ENCODE measurements around the gene KREMEN2.
"Not testable (repeated sequence)": the region's sequence is repeated elsewhere in the genome, so short reads cannot be mapped to it uniquely, and the experiment has no call there.

Gene KREMEN2

DNA sequence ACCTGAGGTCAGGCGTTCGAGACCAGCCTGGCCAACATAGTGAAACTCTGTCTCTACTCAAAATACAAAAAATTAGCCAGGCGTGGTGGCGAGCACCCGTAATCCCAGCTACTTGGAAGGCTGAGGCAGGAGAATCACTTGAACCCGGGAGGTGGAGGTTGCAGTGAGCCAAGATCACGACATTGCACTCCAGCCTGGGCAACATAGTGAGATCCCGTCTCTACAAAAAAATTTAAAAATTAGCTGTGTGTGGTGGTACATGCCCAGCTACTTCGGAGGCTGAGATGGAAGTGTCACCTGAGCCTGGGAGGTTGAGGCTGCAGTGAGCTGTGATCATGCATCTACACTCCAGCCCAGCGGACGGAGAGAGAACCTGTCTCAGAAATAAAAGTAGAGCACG, 20.4 kb upstream of the KREMEN2 start:
- DNase-seq: not testable (repeated sequence)

DNA sequence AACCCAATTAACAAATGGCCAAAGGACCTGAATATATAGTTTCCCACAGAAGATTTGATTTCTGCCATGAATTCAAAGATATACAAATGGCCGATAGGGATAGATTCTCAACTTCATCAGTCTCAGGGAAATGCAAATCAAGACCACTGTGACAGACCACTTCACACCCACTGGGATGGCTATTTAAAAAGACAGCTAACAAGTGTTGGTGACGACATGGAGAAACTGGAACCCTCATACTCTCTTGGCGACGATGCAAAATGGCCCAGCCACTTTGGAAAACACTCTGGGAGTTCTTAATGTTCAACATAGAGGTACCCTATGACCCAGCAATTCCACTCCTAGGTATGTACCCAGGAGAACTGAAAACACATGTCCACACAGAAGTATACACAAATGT, 17.4 kb upstream of the KREMEN2 start:
- no peak for DNase-seq

DNA sequence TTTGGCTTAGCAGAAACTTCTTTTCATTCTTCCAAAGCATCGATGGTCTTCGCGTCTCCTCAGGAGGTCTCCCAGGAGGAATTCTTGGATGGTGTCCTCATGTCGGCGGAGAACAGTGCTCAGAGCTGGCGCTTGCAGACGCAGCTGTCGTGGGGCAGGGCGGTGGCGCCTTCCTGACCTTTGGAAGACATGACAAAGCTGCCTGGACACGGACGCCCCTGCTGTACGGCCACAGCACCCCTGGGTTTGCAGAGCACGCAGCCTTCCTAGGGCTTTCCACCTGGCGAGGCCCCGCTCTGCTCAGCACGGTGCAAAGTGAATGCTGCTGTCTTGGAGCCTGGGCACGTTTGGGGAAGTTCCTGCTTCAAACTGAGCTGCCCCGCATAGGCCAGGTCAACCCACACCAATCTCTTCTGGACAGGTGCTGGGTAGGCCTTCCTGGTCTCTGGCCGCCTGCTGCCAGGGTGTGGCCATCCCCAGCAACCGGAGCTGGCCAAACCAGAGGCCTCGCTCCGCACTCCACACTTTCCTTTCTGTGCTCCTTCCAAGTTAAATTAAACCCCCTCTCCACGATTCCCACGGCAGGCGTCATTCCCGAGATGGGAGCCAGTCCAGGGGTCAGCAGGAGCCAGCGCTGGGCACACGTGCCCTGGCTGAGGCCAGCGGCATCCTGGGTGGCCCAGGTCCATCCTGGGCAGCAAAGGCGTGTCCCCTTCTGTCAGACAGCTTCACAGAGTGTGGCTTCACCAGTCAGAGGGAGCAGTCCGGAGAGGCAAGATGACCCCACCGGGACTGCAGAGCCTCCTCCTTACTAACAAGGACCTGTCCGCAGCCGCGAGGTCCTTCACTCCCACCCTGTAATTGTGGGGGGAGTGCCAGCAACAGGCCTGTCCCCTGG, 15.0 kb upstream of the KREMEN2 start:
- no peak for DNase-seq

DNA sequence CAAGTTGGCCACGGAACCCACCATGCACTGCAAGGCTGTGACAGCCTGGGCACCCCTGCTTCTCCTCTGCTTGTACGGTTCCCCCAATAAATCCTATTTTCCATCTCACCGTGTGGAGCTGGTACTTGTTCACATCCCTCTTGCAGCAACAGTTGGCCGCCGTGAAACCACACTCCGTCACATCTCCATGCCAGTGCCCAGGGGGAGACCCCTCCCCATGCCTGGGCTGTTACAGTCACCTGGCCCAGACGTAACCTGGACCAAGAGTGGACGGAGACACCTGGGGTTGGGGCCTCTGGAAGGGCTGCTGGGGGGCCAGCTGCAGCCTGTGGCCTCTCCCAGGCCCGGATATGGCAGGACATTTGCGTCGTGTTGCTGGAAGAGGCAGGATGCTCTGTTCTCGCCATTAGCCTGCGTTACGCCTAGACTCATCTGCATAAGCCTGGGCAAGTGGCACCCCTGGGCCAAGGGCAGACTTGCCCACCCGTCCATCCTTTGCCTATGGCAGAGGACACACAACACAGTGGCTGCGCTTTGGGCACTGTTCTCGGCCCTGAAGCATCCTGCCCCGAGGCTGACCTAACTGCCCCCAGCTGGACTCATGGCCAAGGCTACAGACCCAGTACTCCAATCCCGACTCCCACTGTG, 14.2 kb upstream of the KREMEN2 start:
- DNase-seq: no peak

DNA sequence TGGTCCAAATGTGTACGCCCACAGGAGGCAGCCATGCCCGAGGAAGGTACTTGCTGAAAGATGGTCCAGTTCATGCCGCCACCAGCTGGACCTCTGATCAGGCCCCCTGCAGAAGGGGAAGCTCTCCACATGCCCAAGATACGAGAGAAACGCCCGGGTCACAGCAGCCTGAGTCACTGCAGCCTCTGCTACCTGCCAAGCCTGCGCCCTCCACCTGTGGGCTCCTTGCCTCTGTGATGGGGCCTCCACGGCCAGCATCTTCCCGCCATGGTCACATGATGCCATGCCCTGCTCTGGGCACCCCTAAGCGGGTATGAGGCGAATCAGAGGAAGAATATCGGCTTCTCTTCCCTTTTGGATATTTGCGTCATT, 13.7 kb upstream of the KREMEN2 start:
- no peak for DNase-seq

DNA sequence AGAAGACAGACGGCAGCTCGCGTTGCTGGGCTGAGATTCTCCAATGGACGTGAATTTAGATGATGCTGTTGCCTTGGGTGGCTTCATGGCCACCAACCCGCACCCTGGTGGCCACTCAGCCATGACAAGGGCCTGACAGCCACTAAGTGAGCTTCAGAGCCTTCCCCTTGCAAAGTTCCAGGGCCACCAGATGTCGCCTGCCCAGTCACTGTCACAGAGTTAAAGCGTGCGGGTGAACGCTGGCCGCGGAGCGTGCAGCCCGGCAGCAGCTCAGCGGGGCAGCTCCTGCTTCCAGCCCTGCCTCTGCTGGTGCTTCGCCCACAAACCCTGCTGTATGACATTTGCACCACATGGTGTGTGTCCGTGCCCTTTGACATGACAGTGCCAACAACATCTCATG, 13.3 kb upstream of the KREMEN2 start:
- no peak for DNase-seq

DNA sequence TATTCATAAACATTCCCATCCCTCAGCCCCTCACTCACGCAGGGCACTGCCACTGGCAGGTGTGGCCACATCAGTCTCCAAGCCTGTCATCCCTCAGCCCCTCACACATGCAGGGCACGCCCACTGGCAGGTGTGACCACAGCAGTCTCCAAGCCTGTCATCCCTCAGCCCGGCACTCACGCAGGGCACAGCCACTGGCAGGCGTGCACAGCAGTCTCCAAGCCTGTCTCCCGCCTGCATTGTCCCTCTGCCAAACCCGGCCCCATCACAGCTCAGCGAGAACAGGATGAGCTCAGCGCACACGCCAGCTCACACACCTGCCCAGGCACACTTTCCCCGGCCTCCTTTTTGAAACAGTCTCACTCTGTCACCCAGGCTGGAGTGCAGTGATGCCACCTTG, 11.4 kb upstream of the KREMEN2 start:
- no peak for DNase-seq

DNA sequence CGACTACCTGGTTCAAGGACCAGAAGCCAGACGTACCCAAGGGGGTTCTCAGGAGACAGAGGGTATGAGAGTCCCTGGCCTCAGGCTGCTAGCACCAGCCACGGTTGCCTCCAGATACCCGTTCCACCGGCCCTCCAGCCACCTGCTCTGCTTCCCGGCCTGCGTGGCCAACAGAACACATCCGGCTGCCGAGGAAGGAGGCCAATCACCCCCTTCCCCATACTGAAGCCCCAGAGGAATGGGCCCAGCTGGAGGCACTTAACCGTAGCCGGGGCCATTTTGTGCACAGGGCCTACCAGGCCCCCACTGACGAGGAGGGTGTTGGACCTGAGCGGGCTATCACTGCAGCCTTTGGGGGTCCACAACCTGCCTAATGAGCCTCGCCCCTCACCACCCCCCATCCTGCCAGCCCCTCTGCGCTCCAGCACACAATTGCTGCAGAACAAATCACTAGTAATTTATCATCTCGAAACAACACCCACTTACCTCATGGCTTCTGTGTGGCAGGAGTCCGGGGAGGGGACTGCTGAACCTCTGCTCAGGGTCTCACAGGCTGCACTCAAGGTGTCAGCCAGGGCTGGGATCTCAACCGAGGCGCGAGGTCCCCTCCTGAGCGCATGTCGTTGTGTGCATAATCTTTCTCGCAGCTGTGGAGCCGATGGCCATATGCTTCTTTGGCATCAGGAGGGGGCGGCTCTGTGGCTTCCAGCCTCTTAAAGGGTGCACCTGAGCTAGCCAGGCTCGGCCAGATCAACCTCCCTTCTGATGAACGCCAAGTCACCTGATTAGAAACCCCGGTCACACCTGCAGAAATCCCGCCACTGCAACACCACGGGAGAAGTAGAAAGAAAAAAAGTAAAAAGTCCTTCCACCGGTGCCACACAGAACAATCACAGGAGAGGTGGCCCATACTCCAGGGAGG, 10.1 kb upstream of the KREMEN2 start:
- no peak for DNase-seq

DNA sequence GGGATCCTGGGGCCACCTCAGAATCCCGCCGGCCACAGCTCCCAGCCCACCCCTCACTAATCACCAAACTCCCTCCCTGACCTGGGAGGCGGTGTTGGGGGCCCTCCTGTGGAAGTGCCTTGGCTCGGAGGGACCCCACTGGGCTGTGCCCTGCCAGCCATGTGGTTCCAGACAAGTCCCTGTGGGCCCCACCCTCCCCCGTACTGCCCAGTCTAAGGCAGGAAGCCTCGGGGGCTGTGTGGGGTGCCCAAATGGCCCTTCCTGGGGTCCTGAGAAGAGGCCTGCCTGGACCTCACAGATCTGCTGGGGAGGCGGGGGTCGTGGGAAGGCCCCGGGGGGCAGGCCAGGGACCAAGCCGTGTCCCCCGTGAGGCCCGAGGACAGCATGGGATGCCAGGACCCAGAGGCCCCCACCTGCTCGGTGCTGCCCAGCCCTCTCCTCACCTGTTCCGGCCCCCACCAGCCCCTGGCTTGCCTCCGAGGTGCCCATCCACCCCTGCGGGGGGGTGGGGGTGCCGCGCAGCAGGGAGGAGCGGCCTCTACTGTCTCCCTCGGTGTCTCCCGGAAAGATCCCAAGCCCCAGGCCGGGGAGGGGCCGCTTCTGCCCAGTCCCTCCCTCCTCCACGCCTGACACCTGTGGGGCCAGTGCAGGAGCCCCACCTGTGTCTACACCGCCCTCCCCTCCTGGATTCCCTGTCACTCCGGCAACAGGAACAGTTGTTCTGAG, 9.3 kb upstream of the KREMEN2 start:
- no peak for DNase-seq

DNA sequence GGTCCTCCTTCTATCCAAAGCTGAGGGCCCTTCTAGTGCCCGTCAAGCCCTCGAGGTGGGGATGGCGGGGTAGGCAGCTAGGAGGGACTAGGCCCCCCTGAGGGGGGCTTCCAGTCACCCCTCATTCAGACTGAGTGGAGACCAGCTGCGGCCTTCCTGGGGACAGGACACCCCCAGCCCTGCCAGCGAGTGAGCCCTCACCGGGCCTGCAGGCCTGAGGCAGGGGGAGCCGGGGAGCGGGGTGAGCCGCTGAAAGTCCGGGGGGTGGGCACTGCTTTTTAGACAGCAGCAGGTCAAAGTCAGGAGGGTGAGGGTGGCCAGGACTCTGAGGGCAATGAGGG, 8.7 kb upstream of the KREMEN2 start:
- DNase-seq: no peak

DNA sequence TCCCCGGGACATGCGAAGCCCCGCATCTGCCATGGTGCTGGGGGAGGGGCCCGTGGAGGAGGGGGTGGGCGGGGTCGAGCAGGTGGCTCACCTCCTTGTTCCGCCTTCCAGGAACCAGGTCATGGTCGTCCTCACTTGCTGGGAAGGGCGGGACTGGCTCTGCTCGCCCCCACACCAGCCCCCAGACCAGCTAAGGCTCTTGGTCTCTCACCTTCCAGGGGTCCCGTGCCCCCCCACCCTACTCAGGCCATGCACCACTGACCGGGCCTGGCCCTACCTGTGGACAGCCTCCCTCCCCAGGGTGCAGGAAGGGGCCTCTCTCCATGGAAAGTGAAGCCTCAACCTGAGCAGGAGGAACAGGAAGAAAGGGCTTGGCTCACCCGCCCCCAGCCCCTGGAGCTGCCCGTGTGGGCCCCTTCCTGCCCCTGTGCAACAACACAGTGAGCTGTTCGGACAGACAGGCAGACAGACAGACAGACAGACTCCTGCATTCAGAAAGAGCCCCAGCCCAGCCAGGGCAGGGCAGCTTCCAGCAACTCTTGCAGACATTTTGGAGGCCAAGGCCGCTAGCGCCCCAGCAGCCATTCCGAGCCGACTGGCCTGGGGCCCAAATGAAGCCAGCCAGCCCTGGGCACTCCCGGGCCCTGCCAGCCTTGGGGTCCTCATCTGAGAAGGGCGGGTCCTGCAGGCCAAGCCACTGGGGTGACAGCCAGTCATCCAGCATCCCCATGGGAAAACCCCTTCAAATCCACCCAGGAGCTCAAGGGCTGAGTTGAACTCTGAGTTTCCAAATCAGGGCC, 8.1 kb upstream of the KREMEN2 start:
- DNase-seq: no peak

DNA sequence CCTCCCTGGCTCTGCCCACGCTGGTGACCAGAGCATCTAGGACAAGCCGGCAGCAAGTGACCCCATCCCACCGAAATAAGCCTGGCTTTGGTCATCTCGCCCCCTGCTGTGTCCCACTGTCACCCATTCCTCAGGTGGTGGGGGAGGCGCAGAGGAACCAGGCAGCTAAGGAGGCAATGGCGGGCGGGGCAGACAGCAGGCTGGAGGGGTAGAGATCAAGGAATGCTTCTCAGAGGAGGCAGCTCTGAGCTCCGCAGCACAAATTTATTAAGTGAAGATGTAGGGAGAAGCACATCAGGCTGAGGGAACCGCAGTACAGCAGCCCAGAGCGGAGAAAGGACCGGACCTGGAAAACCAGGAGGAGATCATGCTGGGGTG, 7.5 kb upstream of the KREMEN2 start:
- DNase-seq: no peak

DNA sequence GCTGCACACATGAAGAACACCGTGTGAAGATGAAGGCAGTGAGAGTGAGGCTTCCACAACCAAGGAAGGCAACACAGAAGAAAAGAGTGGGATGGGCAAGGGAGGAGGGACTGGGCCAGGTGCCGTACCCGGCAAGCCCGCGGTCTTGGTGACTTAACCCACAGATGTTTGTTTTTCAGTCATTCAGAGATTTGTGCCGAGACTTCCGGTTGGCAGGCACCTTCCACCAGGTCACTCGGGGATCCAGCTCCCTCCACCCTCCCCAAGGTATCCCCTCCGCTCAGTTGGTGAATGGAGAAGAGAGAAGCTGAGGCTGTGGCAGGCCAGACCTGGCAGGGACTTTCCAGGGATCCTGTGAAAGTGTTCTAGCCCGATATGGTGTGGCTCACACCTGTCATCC, 4.9 kb upstream of the KREMEN2 start:
- no peak for DNase-seq

DNA sequence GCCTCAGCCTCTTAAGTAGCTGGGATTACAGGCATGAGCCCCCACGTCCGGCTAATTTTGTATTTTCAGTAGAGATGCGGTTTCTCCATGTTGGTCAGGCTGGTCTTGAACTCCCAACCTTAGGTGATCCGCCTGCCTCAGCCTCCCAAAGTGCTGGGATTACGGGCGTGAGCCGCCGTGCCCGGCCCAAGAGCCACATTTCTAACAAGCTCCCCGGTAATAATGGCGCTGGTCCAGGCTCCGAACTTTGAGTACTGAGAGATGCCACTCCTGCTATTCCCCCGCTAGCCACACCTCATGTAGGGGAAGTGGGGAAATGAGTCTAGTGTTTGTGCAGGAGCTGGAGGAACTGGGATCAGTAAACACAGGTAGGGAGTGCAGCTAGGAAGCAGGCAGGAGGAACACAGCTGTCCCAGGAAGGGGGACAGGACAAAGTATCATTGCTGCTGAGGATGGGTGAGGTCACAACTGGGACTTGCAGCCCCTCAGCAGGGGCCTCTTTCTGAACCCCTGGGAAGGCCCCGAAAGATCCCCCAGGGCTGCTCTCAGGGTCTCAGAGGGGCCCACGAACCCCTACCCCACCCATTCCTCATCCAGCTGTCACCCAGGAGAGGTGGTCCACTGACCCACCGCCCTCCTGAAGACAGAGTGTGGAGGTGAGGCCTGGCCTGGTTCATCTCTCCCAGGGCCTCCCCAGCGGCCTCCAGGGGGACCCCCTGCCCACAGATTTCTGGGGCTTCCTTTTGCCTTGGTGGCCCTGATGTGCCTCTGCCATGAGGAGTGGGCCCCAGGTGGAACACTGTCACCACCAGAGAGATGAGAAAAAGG, 3.7 kb upstream of the KREMEN2 start:
- no peak for DNase-seq

DNA sequence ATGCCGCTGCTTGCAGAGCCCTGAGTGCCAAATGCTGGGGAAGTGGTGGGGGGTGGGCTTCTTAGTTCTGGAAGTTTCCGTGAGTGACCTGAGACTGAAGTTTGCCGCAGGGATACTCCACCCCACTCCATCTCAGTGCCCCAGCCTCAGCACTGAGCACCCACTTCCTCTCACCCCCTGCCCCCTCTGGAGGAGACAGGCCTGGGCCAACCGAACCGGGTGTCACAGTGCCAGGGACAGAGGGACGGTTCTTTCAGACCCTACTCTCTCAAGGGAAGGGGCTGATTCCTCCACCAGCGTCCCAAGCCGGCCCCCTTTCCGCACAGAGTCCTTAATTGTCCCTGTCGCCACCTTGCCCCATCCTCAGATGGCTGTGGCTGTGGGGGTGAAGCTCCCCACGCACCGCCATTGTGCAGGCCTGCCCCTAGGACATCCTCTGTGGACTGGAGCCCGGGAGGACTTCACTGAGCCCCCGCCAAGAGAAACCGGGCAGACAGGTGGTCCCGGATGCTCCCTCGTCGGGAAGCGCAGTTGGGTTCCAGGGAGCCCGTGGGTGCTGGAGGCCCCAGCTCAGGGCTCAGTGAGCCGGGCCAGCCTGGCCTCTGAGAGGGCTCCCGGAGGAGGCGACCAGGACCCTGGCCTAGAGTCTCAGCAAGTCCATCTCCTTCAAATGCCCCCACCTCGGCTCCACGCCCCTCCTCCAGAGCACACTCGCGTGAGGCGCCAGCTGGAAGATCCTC, 1.6 kb upstream of the KREMEN2 start:
- DNase-seq: no peak

DNA sequence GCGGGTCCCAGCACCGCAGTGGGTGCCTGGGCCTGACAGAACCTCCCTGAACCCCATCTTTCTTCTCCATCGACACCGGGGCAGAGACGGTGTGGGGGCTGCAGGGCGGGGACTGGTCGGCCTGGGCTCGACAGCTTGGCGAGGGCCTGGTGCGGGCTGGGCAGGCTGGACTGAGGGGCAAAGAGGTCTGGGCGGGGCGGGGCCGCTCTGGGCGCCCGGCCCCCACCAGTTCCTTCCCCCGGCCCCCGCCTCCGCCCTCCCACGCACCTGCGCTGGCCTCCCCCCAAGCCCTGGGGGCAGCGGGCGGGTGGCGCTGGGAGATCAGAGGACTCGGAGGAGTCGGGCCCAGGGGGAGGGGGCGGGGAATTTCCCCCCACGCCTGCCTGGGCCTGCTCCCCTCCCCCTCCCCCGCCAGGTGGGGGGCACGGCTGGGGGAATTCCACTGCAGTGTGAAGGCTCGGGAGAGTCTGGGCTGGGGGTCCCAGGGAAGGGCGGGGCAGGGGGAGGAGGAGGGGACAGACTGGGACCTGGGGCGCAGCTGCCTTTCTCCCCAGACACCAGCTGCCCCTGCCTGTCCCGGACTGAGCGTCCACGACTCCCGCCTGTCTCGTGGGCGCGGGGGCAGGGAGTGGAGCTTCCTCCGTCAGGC, 877 bp upstream of the KREMEN2 start:
- no peak for DNase-seq

DNA sequence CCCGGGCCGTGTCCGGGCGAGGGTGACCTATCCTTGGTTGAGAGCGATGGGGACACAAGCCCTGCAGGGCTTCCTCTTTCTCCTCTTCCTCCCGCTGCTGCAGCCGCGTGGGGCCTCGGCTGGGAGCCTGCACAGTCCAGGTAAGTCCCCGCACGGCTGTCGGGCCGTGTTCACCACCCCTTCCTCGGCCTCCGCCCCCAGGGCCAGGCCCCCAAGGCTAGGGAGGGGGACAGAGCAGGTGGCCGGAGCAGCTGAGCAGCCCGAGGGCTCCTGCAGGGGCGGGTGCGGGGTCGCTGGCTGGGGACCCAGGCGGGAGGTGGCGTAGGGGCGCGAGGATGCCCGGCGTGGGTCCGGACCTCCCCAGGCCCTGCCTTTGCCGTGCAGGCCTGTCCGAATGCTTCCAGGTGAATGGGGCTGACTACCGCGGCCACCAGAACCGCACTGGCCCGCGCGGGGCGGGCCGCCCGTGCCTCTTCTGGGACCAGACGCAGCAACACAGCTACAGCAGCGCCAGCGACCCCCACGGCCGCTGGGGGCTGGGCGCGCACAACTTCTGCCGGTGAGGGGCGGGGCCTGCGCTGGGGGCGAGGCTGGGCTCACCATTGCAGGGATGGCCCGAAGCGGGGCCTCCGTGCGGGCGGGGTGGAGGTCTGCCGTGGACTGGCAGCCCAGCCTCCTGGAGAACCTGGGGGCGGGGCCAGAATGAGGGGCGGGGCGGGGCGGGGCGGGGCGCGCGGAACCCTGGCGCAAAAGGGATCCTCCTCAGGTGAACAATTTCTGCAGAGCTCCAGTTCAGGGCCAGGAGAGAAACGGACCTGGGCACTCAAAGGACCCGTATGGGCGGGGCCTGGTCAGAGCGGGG, 631 bp downstream of the KREMEN2 start:
- DNase-seq: peak; percentile 86 to 92

DNA sequence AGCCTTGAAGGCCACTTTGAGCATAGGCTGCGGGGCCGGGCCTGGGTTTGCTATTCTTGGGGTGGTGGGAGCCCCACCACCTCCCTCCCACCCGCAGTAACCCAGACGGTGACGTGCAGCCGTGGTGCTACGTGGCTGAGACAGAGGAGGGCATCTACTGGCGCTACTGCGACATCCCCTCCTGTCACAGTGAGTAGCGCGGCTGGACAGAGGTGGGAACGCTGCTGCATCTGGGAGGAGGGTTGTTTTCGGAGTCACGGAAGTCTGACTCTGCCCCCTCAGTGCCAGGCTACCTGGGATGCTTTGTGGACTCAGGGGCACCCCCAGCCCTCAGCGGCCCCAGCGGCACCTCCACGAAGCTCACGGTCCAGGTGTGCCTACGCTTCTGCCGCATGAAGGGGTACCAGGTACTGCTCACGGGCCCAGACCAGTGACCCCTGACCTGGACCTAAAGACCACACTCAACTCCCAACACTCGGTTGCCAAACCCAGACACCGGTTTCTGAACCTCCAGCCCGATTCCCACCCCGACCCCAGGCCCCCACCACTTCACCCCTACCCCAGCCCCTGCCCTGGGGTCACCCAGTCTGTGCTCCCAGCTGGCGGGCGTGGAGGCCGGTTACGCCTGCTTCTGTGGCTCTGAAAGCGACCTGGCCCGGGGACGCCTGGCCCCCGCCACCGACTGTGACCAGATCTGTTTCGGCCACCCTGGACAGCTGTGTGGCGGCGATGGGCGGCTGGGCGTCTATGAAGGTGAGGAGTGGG, 2.1 kb downstream of the KREMEN2 start:
- DNase-seq: no peak
